Calu3 (cell line): ENCODE data around the gene HES6. TPM values are rescaled to one million over a fixed set of nuclear protein-coding genes. Genes with fewer than 3 reads are reported as not detected.

Experiments used
- BruUV-seq: library from RNA; stranded (reverse); fragments of 400-500 nt; replicated peaks from 2 replicates; lab custom pipeline; 2021; lab: Mats Ljungman, UMichigan
- CTCF ChIA-PET: fragments of 300-600 bp; sonication (Branson Sonifier 250); formaldehyde crosslinking; loops from one replicate; lab custom pipeline; 2022; ENCODE audit warnings: antibody characterized with exemption; lab: Charles Lee
- DNase-seq: peaks from one replicate; pipeline ENCODE4 v3.0.0; 2022
- H3K27ac Mint-ChIP-seq: one replicate; pipeline ENCODE4 v1.8.0; 2022; ENCODE audit warnings: mixed read lengths; ENCODE audit not compliant: unreplicated experiment
- H3K27me3 Mint-ChIP-seq: one replicate; pipeline ENCODE4 v1.8.0; 2022; ENCODE audit warnings: mixed read lengths; ENCODE audit not compliant: unreplicated experiment
- H3K36me3 Mint-ChIP-seq: one replicate; pipeline ENCODE4 v1.8.0; 2022; ENCODE audit warnings: mild to moderate bottlenecking, moderate library complexity, mixed read lengths; ENCODE audit not compliant: insufficient read depth, unreplicated experiment
- H3K4me1 Mint-ChIP-seq: one replicate; pipeline ENCODE4 v1.8.0; 2022; ENCODE audit warnings: mild to moderate bottlenecking, low read depth, mixed read lengths; ENCODE audit not compliant: unreplicated experiment
- H3K4me3 Mint-ChIP-seq: one replicate; pipeline ENCODE4 v1.8.0; 2022; ENCODE audit warnings: mild to moderate bottlenecking, low read depth, moderate library complexity, mixed read lengths; ENCODE audit not compliant: unreplicated experiment
- H3K9me3 Mint-ChIP-seq: one replicate; pipeline ENCODE4 v1.8.0; 2022; ENCODE audit warnings: low read depth, mixed read lengths; ENCODE audit not compliant: unreplicated experiment
- CTCF ChIP-seq: fragments of 200-600 bp; IDR thresholded peaks from one replicate; pipeline ENCODE4 v1.8.0; 2022; ENCODE audit warnings: antibody characterized with exemption; ENCODE audit not compliant: unreplicated experiment
- intact Hi-C: fragments of 100-400 bp; cut with micrococcal nuclease; formaldehyde crosslinking; loops from one replicate; pipeline ENCODE4 v1.10.0; 2022; ENCODE audit not compliant: unreplicated experiment
- total RNA-seq: library from RNA; stranded (reverse); gene quantifications from 2 replicates; pipeline ENCODE4 v1.2.3, GENCODE V29; 2022

HES6 gene
- total RNA-seq, 1 experiment from 2014 or later, result 8.0 TPM

- H3K36me3 Mint-ChIP-seq, result peaks cover 66% of the 10 kb centered on the region
- intact Hi-C loops, result no loop called here
- H3K27me3 Mint-ChIP-seq, result no peaks in the 10 kb centered on the region
- TF ChIP-seq CTCF, result no peak
- CTCF ChIA-PET, result no interaction called here
- no peaks in the 10 kb centered on the region for H3K9me3 Mint-ChIP-seq
- DNase-seq, result no peak
- BruUV-seq, result no TSS peak
- no peak overlapping the region for H3K27ac Mint-ChIP-seq
- H3K4me3 Mint-ChIP-seq, result no peak overlapping the region
- no peaks in the 10 kb centered on the region for H3K4me1 Mint-ChIP-seq
These were observed 49.4 kb downstream of the HES6 start for GRCh38 chr2:238190445-238190844.

Other genes with a start within 250 kb of the HES6 start
- gene SCLY, start 179.0 kb downstream of the HES6 start, total RNA-seq, result 37.5 and 38.2 TPM in 2 replicates
- gene ESPNL, start 139.7 kb downstream of the HES6 start, total RNA-seq, result 0.19 and 0.61 TPM in 2 replicates
- gene KLHL30, start 101.4 kb downstream of the HES6 start, total RNA-seq, result 0.64 and 1.3 TPM in 2 replicates
- gene ERFE, start 81.1 kb downstream of the HES6 start, total RNA-seq, result 2.4 and 4.0 TPM in 2 replicates
- 51.3 and 55.4 TPM in 2 replicates for gene ILKAP, start 36.3 kb downstream of the HES6 start, total RNA-seq
- 14.0 and 14.8 TPM in 2 replicates for gene PER2, start 48.6 kb upstream of the HES6 start, total RNA-seq
- gene TRAF3IP1, start 80.5 kb upstream of the HES6 start, total RNA-seq, result 18.6 and 21.2 TPM in 2 replicates
- gene ASB1, start 186.9 kb upstream of the HES6 start, total RNA-seq, result 64.2 and 71.6 TPM in 2 replicates